CD4-positive, alpha-beta T cell treated with Interleukin-15 for 1 hour (primary cell): ENCODE results near the gene RER1.

Source experiments
- DNase-seq: peaks from one replicate; pipeline ENCODE4 v3.0.0-alpha.2; 2020

The RER1 gene

DNA sequence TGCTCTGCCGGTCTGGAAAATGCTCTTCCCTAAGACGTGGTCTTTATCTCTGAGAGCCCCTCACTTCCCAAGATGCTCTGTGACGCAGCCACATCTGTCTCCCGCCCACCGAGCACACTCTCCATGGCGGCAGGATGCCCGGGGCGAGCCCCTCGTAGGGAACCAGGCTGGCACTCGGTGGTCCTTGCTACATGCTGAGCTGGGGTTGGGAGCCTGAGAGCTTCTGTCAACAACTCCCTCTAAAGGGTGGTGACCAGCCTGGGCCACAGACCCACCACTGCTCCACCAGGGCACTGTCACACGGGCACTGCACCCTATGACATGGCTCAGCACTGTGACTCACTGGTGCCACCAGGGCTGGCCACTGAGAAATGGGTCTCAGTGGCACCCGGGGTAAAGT, 18.1 kb downstream of the RER1 start:
- no peak for DNase-seq

DNA sequence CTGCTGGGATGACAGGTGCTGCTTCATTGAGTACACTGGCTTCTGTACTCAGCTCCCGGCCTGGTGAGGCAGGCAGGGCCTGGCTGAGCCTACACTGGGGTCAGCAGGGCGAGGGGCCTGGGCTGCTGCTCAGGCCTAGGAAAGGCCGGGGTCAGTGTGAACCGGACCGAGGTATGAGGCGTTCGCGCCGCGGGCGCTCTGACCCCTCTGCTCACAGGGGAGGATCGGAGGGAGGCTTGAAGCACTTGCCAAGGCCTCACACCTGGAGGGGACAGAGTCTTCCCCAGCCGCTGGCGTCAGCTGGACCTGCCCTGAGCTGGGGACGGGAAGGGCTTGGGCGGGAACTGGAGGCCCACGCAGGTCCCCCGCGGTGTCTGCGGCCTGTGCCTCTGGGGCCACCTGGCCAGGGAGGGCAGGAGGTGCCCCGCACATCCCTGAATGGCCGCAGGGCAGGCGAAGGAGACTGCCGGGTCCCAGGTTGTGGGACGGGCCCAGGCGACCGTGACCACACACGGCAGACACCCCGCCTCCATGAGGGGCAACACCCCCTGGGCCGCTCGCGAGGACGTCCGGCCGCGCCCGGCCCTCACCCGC, 20.3 kb downstream of the RER1 start:
- DNase-seq: no peak

DNA sequence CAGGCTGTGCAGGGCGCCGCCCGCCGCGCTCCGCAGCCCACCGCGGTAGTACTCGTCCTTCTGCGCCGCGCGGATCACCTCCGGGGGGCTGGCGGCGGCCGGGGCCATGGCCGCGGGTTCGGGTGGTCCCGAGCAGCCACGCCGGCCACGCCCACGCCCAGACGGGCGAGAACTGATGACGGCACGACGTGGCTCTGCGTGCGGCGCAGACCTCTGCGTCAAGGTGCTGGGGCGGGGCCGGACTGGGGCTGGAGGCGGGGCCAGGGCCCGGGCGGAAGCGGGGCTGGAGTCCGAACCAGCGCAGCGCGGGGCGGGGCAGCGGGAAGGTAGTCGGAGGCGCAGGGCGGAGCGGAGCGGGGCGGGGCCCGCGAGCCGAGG, 20.7 kb downstream of the RER1 start, which contains the start of gene PEX10:
PEX10 (minus strand) TSS at position 170 of the 378 bp plus-strand sequence; CDS start at position 108, 62 bp downstream.
- peak; percentile 98 for DNase-seq

DNA sequence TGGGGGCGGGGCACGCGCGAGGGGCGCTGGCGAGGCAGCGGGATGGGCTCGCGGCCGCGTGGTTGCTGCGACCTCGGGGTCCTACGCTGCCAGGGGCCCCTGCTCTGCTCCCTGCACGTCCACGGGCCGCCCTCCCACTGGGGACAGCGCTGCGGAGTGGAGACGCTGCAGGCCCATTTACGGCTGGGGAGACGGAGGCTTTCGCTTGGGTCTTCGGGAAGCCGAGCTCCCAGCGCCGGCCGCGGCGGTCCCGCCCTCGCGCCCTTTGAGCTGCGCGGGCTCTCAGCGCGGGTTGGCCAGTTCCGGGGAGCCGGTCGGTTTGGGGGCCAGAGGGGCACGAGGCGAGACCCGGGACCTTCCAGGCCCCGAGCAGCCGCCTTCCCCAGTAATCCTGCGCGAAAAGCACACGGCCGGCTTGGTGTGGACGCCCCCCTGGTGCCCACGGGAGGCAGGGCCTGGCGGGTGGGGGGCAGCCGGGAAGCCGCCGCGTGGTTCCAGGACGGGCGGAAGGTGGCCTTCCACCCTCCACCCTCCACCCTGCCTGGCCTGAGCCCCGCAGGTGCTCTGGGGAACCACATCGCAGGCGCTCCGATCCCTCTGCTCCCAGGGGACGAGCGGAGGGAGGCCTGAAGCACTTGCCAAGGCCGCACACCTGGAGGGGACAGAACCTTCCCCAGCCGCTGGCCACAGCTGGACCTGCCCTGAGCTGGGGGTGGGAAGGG, 21.3 kb downstream of the RER1 start:
- DNase-seq: no peak

DNA sequence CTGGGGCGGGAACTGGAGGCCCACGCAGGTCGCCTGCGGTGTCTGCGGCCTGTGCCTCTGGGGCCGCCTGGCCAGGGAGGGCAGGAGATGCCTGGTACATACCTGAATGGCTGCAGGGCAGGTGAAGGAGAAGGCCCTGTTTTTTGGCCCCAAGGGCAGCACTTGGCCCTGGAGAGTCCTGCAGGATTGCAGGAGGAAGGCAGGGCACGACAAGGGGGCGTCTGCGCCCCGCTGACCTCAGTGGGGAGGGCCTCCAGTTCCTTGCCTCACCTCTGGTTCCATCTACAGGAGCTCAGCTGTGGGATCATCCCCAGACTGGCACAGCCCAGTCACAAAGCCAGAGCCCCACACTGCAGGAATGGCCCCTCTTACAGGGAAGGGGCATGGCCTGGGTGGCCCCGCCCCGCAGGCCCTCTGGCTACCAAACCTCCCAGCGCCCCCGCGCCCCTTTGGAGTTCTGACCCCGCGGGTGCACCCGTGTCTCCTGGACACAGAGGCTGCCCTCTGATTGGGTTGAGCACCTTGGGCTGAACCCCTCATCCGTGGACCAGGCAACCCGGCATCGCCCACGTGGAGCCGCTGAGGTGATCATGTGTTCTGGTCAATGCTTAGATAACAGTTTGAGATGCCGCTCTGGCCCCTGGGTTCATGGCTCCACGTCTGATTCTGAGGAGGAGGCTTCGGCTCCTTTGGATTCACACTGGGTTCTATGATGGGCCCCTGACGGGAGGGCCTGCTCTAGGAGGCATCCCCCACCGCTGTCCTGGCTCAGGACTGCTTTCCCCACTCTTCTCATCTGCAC, 22.1 kb downstream of the RER1 start:
- DNase-seq: no peak

- peak; percentile 80 for DNase-seq
Observed at GRCh38 chr1:2414297-2414958, 22.8 kb downstream of the RER1 start.

DNA sequence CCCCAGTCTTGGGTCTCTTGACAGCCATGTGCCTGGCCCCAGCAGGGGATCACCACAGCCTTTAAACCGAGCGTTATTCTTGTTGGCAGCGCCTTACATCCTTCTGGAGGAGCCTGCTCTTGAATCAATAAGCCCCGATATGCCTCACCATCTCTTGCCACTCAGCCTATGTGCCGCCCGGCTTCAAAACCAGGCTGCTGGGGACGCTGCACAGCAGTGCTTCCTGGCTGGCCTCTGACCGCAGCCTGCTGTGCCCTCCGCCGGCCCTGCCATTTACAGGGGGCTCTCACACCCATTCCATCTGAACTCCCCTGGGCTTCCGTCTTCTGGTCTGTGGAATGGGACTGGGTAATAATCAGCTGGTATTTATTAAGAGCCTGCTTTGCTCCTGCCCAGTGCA, 23.7 kb downstream of the RER1 start:
- DNase-seq: no peak

GRCh38 chr1:2415801-2416208, 24.2 kb downstream of the RER1 start:
- peak; percentile 49 for DNase-seq

DNA sequence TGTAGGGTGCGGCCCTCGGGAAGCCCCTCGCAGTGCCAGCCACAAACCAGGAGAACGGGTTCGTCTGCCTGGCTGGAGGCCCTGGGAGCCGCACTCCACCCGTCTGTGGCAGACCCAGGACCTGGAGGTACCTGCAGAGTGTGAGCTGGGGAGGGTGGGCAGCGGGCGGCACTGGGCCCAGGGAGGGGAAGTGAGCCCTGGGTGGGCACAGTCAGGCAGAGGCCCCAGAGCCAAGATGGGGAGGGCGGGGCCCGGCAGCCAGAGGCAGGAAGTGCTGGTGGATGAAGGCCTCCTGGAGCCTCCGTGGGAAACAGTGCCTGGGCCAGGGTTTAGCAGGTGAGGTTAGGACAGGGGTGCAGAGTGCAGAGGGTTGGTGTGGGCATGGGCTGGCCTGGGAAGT, 24.8 kb downstream of the RER1 start:
- DNase-seq: no peak

DNA sequence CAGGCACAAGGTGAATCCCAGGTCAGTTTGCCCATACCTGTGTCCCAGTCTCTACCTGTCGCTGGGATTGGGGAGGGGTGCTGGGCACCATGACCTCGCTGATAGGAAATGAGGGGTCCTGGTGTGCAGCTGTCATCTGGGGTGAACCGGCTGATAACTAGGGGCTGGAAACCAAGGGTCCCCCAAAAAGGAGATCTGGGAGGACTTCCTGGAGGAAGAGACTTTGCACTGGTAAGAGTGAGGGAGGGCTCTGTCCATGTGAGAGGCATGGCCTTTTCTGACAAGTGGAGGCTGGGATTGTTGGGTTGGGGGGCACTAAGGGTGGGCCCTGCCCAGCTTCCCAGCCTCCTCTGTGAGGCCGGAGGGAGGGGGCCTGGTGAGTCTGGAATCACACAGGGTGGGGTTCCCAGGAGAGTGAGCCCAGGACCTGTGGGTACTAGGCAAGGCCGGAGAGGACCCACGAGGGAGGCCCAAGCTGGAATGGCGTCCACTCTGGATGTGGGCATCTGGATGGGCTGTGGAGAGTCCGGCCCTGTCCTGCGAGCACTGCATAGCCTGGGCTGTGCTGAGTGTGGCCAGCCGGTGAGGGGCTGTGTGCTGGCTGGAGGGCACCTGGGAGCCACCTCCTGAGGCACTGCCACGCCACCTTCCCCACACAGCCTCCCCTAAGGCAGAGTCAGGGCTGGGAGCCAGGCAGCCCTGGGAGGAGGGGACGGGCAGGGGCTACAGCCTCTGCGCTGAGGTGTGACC, 25.6 kb downstream of the RER1 start:
- no peak for DNase-seq

- no peak for DNase-seq
Observed at GRCh38 chr1:2417833-2418225, 26.2 kb downstream of the RER1 start.

DNA sequence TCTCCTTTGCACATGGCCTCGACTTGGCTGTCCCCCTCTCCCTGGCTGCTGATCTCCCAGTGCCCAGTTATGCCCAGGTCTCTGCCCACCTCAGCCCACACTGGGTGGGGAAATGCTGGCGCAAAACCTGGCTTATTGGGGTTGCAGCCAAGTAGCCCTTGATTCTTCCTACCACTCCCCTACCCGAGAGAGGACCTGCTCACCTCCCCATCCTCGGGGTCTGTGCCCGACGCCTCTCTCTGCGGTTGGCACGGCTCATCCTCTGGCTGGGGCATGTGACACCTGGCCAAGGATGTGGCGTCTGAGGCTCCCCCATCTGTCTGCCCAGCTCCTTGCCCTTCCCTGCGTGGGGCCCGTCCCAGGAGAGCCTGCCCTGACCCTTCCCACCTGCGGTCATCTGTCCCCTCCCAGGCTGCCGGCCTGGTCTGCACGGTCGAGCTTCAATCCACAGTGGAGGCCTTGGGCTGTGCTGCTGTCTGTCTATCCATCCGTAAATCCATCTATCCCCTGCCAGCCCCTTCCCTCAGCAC, 27.2 kb downstream of the RER1 start:
- no peak for DNase-seq

DNA sequence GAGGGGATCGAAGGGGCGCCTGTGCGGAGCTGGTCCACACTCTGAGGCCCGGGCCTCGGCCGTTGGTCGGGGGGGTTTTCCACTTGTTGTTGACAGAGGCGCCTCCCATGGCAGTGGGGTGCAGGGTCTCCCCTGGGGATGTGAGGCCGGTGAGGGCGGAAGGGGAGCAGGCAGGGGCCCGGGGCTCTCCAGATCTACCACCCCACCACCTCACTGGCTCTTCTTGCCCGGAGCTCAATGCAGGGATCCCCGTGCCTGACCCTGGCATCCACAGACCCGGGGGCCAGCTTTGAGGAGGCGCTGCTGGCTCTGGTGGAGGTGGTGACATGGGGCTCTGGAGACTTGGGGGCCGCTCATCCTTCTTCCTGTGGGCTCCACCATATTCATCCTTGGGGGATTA, 27.8 kb downstream of the RER1 start:
- no peak for DNase-seq

DNA sequence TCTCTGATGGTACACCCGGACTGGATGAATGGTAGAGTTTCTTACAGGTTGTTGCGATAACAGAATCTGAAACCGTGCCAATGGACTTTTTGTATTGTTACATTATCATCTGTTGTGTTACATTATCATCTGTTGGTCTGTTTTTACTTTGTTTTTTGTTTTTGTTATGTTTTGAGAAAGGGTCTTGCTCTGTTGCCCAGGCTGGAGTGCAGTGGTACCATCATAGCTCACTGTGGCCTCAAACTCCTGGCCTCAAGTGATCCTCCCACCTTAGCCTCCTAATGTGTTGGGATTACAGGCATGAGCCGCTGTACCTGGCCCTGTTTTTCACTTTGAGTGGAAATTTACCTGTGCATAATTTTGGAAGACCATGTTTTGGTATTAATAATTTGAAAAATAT, 30.9 kb downstream of the RER1 start:
- no peak for DNase-seq

DNA sequence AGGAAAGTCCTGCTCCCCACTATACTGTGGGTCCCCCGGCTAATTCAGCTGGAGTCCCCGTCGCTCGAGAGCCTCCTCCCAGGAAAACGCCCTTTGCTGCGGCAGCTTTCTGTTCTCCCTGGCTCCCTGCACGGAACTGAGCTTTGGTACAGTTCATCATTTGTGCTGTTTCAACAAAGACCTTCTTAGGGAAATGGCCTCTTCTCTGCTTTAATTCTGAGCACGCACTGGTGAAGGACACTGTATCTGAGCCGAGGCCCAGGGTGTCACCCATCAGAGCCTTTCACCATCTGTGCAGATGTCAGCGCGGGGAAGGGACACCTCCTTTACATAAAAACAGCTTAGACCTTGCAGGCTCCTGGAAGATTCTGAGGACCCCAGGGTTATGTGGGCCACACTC, 34.3 kb downstream of the RER1 start:
- DNase-seq: no peak

- DNase-seq: no peak
Observed at GRCh38 chr1:2426540-2426939, 34.9 kb downstream of the RER1 start.

DNA sequence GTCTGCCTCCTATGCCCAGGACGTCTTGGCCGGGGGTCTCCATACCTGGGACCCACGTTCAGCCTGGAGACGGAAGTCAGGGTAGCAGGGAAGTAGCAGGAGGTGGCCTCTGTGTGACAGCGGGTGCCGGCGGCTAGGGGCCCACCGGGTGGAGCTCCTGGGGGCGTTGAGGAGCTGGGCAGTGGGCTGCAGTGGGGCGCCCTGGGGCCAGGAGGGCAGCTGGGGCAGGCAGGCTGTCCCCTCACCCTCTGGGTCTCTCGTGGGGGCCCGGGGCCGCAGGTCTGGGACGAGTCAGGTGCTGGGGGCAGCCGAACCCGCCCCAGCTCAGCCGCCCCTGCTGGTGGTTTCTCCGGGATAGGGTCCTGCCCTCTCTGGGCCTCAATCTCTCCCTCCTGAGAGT, 35.4 kb downstream of the RER1 start:
- no peak for DNase-seq

DNA sequence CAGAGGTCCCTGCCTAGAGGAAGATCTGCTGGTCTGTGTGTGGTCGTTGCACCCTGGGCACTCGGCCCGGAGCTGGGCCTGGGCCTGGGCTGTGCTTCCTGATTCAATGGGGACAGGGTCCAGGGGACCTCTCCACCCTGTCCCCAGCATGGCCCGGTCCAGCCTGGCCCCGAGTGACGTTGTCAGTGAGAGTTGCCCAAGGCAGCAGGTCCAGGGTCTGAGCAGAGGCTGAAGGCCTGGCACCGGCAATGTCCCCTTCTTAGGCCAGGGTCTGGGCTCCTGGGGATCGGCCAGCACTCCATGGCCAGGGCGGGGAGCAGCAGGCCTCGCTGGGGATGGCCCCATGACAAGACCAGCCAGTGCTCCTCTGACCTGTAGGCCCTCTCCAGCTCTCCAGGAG, 36.3 kb downstream of the RER1 start:
- DNase-seq: no peak

- DNase-seq: no peak
Observed at GRCh38 chr1:2428490-2428889, 36.8 kb downstream of the RER1 start.

DNA sequence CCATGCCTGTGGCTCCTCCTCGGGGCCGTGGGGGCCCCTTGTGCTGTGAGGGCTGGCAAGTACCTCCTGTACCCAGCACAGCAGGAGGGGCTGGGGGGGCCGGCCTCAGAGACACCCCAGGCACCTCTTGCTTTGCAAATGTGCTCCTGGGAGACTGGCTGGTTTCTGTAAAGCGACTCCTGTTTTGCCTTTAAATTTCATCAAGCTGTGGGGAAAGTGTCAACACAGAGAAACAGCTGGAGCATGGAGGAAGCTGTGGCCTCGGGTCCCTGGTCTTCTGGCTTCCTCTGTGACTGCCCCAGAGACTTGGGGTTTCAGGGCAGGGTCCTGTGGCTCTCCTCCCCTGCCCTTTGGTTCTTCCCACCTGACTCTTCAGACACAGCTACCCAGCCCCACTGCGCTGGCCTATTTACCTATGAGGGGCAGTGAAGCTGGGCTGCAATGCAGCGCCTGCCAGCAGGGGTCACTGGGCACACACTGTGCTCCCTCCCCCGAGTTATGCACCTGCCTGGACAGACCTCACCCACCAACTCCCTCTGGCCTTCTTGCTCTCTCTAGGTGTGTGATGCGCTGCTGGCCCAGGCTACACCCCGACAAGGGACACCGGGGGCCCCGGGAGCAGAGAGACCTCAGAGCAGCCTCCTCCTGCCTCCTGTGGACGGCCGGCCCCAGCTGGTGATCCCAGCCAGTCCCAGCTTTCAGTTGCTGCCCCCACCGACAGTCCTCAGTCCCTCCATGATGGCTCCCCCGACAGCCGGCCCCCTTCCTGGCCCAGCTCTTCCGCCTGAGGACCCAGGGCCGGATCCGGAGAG, 38.3 kb downstream of the RER1 start:
- DNase-seq: no peak

DNA sequence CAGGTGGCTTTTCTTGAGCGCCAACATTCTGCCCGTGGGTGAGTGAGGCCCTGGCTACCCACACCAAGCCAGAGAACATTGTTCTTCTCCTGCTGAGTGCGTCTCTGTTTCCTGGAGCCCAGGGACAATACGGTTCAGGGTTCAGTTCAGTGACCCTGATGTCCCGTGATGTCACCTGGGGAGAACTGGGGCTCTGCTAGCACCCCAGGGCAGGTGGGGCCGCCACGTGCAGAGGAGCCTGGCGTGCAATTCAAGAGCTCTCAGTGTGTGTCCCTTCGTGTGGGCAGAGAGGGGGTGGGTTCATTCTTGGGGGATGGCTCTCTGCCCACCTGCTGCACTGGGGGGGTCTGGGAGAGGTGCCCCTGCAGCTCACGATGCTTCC, 38.9 kb downstream of the RER1 start:
- no peak for DNase-seq

GRCh38 chr1:2431103-2431502, 39.5 kb downstream of the RER1 start:
- DNase-seq: no peak
